Right atrium auricular region (tissue), 2 donors: ENCODE results near the gene RNF144A. TPM values are rescaled to one million over a fixed set of nuclear protein-coding genes. Genes with fewer than 3 reads are reported as not detected.

Source experiments
- DNase-seq: peaks from one replicate; pipeline ENCODE4 v3.0.0-alpha.2; 2019; ENCODE audit warnings: low spot score
- H3K27ac ChIP-seq, 2 donors: fragments of 200-600 bp; sonication (generic); 1 replicate in 1 of 2; 2 replicates in 1 of 2; pipeline ENCODE4 v1.5.1; 2016 to 2019
- H3K27me3 ChIP-seq, 2 donors: fragments of 200-600 bp; sonication (generic); one replicate each; pipeline versions ENCODE4 v1.5.1 to v1.6.0; 2017 to 2019
- H3K36me3 ChIP-seq: fragments of 200-600 bp; sonication (generic); one replicate; pipeline ENCODE4 v1.5.1; 2016
- H3K4me1 ChIP-seq, 2 donors: fragments of 200-600 bp; sonication (generic); one replicate each; pipeline versions ENCODE4 v1.5.1 to v1.6.0; 2017 to 2019
- H3K4me3 ChIP-seq, 2 donors: fragments of 200-600 bp; sonication (generic); 1 replicate in 1 of 2; 2 replicates in 1 of 2; pipeline ENCODE4 v1.5.1; 2017 to 2019; ENCODE audit warnings: mild to moderate bottlenecking in 1 of 2, moderate library complexity in 1 of 2
- H3K9me3 ChIP-seq, 2 donors: fragments of 200-600 bp; sonication (generic); one replicate each; pipeline ENCODE4 v1.5.1; 2019
- total RNA-seq, 2 donors: library from RNA; depleted of rRNA; stranded (reverse); fragments of >200 nt; gene quantifications; one replicate each; pipeline ENCODE4 v1.1.0, GENCODE V29; 2016
- TF ChIP-seq, protein P1 (sequence below), 2 donors: fragments of 200-600 bp; sonication (generic); IDR thresholded peaks; one replicate each; pipeline ENCODE4 v1.5.1; 2019; ENCODE audit warnings: antibody characterized with exemption in 2 of 2

Gene RNF144A, protein sequence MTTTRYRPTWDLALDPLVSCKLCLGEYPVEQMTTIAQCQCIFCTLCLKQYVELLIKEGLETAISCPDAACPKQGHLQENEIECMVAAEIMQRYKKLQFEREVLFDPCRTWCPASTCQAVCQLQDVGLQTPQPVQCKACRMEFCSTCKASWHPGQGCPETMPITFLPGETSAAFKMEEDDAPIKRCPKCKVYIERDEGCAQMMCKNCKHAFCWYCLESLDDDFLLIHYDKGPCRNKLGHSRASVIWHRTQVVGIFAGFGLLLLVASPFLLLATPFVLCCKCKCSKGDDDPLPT
- 10 to 100 TPM in 1 of 2 donors, 1 to 10 TPM in 1; 8.2 to 12.6 TPM for total RNA-seq

DNA sequence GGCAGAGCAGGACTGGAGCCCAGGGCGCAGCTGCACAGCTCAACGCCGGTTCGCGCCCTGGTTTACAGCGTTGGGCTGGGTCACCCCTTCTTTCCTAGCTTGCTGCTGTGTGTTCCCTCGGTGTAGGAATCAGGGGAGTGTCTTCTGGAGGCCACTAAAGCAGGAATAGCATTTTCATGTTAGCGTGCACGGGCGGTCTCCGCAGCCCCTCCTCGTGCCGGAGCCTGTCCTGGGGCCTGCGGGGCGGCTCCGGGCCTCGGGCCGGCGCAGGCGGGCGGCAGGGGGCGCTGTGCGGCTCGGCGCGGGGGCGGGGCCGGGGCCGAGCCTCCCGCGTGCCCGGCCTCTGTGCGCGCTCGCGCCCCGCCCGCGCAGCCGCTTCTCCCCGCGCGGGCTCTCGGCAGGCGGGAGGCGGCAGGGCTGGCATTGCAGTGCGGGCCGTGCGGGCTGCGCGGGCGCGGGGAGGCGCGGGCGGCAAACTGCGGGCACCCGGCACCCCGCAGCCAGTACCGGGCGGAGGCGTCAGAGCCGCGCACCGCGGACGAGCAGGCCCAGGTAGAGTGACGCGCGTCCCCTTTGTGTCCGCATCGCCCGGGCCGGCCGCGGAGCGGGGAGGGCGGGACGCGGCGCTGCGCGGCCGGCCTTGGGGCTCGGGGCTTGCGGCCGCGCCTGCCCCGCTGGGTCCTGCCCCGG is at the start of gene RNF144A:
TSS of gene RNF144A (plus strand) at position 342 of the 690 bp plus-strand sequence. CDS start 79,515 bp downstream, outside the sequence.
- Histone ChIP-seq H3K4me3 (peak within 1 kb of the TSS; percentile 75 to 87), H3K4me1 (peaks cover 0 to 26% of the 10 kb centered on the region in 2 donors), H3K27me3 (no peaks in the 10 kb centered on the region), H3K9me3 (no peaks in the 10 kb centered on the region), H3K27ac (peak within 1 kb of the TSS; percentile 48 to 72), H3K36me3 (no peaks in the 10 kb centered on the region)
- no peak for DNase-seq
- TF ChIP-seq, protein P1, sequence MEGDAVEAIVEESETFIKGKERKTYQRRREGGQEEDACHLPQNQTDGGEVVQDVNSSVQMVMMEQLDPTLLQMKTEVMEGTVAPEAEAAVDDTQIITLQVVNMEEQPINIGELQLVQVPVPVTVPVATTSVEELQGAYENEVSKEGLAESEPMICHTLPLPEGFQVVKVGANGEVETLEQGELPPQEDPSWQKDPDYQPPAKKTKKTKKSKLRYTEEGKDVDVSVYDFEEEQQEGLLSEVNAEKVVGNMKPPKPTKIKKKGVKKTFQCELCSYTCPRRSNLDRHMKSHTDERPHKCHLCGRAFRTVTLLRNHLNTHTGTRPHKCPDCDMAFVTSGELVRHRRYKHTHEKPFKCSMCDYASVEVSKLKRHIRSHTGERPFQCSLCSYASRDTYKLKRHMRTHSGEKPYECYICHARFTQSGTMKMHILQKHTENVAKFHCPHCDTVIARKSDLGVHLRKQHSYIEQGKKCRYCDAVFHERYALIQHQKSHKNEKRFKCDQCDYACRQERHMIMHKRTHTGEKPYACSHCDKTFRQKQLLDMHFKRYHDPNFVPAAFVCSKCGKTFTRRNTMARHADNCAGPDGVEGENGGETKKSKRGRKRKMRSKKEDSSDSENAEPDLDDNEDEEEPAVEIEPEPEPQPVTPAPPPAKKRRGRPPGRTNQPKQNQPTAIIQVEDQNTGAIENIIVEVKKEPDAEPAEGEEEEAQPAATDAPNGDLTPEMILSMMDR (IDR thresholded peaks at IDR 0.05), result peak in 1 of 2 donors; percentile 60

DNA sequence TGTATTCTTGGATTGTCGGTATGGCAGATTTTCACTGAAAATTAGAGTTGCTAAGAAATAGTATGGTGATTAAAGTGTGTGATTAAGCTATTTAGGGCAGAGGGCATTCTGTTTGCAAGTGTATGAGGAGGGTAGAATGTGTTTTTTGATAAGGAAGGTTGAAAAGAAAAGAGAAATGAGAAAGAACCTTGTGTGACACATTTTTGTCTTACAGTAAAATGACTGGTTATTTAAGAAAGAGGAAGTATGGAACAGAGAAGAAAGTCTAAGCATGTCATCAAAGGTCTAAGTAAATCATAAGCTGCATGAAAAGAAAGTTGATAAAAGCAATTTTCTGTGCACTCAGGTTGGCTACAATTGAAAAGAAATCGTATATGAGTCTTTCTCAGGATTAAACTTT is 44.8 kb upstream of the RNF144A start:
- Histone ChIP-seq H3K4me3 (no peak overlapping the region), H3K27me3 (no peaks in the 10 kb centered on the region), H3K27ac (no peak overlapping the region), H3K9me3 (no peaks in the 10 kb centered on the region), H3K36me3 (no peaks in the 10 kb centered on the region), H3K4me1 (no peaks in the 10 kb centered on the region)
- TF ChIP-seq, protein P1 (IDR thresholded peaks at IDR 0.05), result no peak
- no peak for DNase-seq

DNA sequence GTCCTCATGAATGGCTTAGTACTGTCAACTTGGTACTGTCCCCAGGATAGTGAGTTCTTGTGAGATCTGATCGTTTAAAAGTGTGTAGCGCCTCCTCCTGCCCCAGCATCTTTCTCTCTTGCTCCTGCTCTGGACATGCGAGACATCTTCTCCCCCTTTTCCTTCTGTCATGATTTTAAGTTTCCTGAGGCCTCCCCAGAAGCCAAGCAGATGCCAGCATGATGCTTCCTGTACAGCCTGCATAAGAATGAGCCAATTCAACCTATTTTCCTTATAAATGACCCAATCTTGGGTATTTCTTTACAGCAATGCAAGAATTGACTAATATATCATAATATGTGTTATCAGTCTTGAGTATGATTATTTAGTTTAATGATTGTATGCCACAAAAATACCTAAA is 43.2 kb upstream of the RNF144A start:
- H3K9me3 ChIP-seq, result no peaks in the 10 kb centered on the region
- TF ChIP-seq, protein P1 (IDR thresholded peaks at IDR 0.05), result no peak
- no peaks in the 10 kb centered on the region for H3K27me3 ChIP-seq

DNA sequence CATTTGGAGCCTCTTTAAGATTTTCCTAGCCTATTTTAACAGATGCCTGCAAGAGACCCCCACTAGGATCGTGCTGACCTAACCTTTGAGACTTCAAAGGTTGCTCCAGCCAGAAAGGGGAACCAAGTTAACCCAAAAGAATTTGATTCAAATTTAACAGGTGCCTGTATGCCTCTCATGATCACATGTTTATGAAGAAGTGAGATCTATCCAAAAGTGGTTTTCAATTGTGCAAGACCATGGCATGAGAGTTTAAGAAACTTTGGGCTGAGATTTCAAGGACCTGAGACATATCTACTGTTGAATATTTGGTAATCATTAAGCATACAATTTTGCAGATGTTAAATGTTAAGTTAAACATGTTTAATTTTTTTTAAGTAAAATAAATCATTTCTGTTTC is 40.9 kb upstream of the RNF144A start:
- TF ChIP-seq, protein P1 (IDR thresholded peaks at IDR 0.05), result no peak
- H3K4me1 ChIP-seq, result peaks cover 0 to 16% of the 10 kb centered on the region in 2 donors

More for the DNA sequence above, 43.2 kb upstream of the RNF144A start:
- no peak for DNase-seq
- H3K27ac ChIP-seq, result no peak overlapping the region
- H3K4me3 ChIP-seq, result no peak overlapping the region
- no peaks in the 10 kb centered on the region for H3K36me3 ChIP-seq
- peaks cover 0 to 11% of the 10 kb centered on the region in 2 donors for H3K4me1 ChIP-seq

DNA sequence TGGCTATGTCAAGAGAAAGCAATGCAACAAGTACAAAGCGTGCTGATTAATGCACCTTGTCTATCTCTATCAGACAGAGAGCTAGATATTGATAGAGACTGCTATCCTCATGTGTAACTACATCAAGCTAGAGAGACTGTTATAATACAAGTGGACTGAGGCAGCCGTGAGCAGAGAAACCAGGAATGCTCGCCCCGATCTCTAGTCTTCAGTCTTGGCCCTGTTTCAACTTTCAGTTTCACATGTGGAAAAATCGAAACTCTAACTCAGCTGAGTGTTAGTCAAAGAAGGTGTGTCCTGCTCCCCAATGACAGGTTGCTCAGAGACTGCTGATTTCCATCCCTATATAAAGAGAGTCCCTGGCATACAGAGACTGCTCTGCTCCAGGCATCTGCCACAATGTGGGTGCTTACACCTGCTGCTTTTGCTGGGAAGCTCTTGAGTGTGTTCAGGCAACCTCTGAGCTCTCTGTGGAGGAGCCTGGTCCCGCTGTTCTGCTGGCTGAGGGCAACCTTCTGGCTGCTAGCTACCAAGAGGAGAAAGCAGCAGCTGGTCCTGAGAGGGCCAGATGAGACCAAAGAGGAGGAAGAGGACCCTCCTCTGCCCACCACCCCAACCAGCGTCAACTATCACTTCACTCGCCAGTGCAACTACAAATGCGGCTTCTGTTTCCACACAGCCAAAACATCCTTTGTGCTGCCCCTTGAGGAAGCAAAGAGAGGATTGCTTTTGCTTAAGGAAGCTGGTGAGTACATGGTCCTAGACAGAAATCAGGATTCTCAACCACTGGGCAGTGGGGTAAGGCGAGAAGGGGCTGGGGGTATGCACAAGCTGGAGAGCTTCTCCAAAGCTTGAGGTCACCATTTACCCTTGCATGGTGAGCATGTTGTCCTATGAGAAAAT is 39.6 kb upstream of the RNF144A start, which contains the start of gene RSAD2:
TSS of gene RSAD2 (plus strand) at position 376 of the 903 bp plus-strand sequence. CDS start at position 400, 24 bp downstream.
- no peaks in the 10 kb centered on the region for H3K27me3 ChIP-seq
- DNase-seq, result no peak
- no peaks in the 10 kb centered on the region for H3K9me3 ChIP-seq
- H3K27ac ChIP-seq, result peak within 1 kb of the TSS; percentile 7 to 82
- H3K4me1 ChIP-seq, result peaks cover 0 to 16% of the 10 kb centered on the region in 2 donors
- H3K4me3 ChIP-seq, result peak within 1 kb of the TSS; percentile 36 to 61
- H3K36me3 ChIP-seq, result no peaks in the 10 kb centered on the region
- TF ChIP-seq, protein P1 (IDR thresholded peaks at IDR 0.05), result peak in 1 of 2 donors; percentile 34

More for the DNA sequence above, 40.9 kb upstream of the RNF144A start:
- no peak overlapping the region for H3K4me3 ChIP-seq
- no peaks in the 10 kb centered on the region for H3K27me3 ChIP-seq
- H3K36me3 ChIP-seq, result no peaks in the 10 kb centered on the region
- DNase-seq, result no peak
- H3K27ac ChIP-seq, result no peak overlapping the region
- no peaks in the 10 kb centered on the region for H3K9me3 ChIP-seq
